MM.1S (cell line): ENCODE data around the gene A3GALT2.

Experiments
- DNase-seq: peaks from one replicate; pipeline ENCODE4 v3.0.0-alpha.2; 2015
- H2AFZ ChIP-seq: fragments of 300-600 bp; sonication (generic); 2 replicates; pipeline ENCODE4 v1.6.0; 2016; ENCODE audit warnings: antibody characterized with exemption, low read length
- H3F3A ChIP-seq: fragments of 300-600 bp; sonication (generic); 2 replicates; pipeline ENCODE4 v1.6.1; 2016; ENCODE audit warnings: mild to moderate bottlenecking, antibody characterized with exemption, low read length, moderate library complexity, mixed read lengths; ENCODE audit not compliant: insufficient read depth
- H3K27ac ChIP-seq: fragments of 300-600 bp; sonication (generic); 2 replicates; pipeline ENCODE4 v1.5.1; 2016; ENCODE audit warnings: mild to moderate bottlenecking, low read length
- H3K27me3 ChIP-seq: fragments of 300-600 bp; sonication (generic); replicated peaks from 2 replicates; pipeline ENCODE4 v1.6.0; 2016; ENCODE audit warnings: low read length; ENCODE audit not compliant: insufficient read depth
- H3K36me3 ChIP-seq: fragments of 300-600 bp; sonication (generic); replicated peaks from 2 replicates; pipeline ENCODE4 v1.6.1; 2016; ENCODE audit warnings: mild to moderate bottlenecking, low read length, mixed read lengths; ENCODE audit not compliant: insufficient read depth
- H3K4me1 ChIP-seq: fragments of 300-600 bp; sonication (generic); 2 replicates; pipeline ENCODE4 v1.6.1; 2016; ENCODE audit warnings: low read length, mixed read lengths
- H3K4me2 ChIP-seq: fragments of 300-600 bp; sonication (generic); 2 replicates; pipeline ENCODE4 v1.6.0; 2016; ENCODE audit warnings: low read depth, low read length
- H3K4me3 ChIP-seq: fragments of 300-600 bp; sonication (generic); 2 replicates; pipeline ENCODE4 v1.5.1; 2016; ENCODE audit warnings: low read length, mixed read lengths
- H3K79me2 ChIP-seq: fragments of 300-600 bp; sonication (generic); 2 replicates; pipeline ENCODE4 v1.6.1; 2016; ENCODE audit warnings: mixed run types, low read length, mixed read lengths
- H3K9ac ChIP-seq: fragments of 300-600 bp; sonication (generic); 2 replicates; pipeline ENCODE4 v1.6.1; 2016; ENCODE audit warnings: low read length, mixed read lengths
- H3K9me2 ChIP-seq: fragments of 300-600 bp; sonication (generic); replicated peaks from 2 replicates; pipeline ENCODE4 v1.6.1; 2016; ENCODE audit warnings: mild to moderate bottlenecking, low read length, mixed read lengths; ENCODE audit not compliant: insufficient read depth
- H3K9me3 ChIP-seq: fragments of 300-600 bp; sonication (generic); replicated peaks from 2 replicates; pipeline ENCODE4 v1.6.1; 2016; ENCODE audit warnings: mild to moderate bottlenecking, low read length, mixed read lengths; ENCODE audit not compliant: insufficient read depth
- H4K20me1 ChIP-seq: fragments of 300-600 bp; sonication (generic); 2 replicates; pipeline ENCODE4 v1.6.1; 2016; ENCODE audit warnings: mild to moderate bottlenecking, low read length, moderate library complexity, mixed read lengths; ENCODE audit not compliant: insufficient read depth
- CTCF ChIP-seq: fragments of 300-600 bp; sonication (generic); IDR thresholded peaks from 2 replicates; pipeline ENCODE4 v1.5.1; 2016; ENCODE audit warnings: antibody characterized with exemption, low read length, mixed read lengths
- EZH2 ChIP-seq: fragments of 300-600 bp; sonication (generic); optimal IDR thresholded peaks from 2 replicates; pipeline ENCODE3; 2017; ENCODE audit warnings: low read depth, mild to moderate bottlenecking, antibody characterized with exemption, low read length, mixed read lengths
- EZH2phosphoT487 ChIP-seq: fragments of 300-600 bp; sonication (generic); IDR thresholded peaks from 2 replicates; pipeline ENCODE4 v1.6.1; 2018; ENCODE audit warnings: antibody characterized with exemption, low read length

A3GALT2 gene

GRCh38 chr1:33257772-33258712 is 62.9 kb downstream of the A3GALT2 start:
- no peak overlapping the region for H2AFZ ChIP-seq
- H3K9me2 ChIP-seq = no peaks in the 10 kb centered on the region
- no peaks in the 10 kb centered on the region for H3F3A ChIP-seq
- no peak overlapping the region for H3K27ac ChIP-seq
- H3K4me1 ChIP-seq = no peaks in the 10 kb centered on the region
- no peak overlapping the region; the same call in 1 of the 2 replicates for H3K9ac ChIP-seq
- peak overlapping the region; percentile 53; the same call in 1 of the 2 replicates for H3K4me3 ChIP-seq
- H4K20me1 ChIP-seq = no peaks in the 10 kb centered on the region
- no peak for TF ChIP-seq CTCF
- TF ChIP-seq EZH2phosphoT487 = no peak
- no peak for TF ChIP-seq EZH2
- H3K27me3 ChIP-seq = no peaks in the 10 kb centered on the region
- H3K79me2 ChIP-seq = no peaks in the 10 kb centered on the region
- DNase-seq = no peak
- H3K4me2 ChIP-seq = peak overlapping the region; percentile 58; the same call in 1 of the 2 replicates
- no peaks in the 10 kb centered on the region for H3K36me3 ChIP-seq
- H3K9me3 ChIP-seq = no peaks in the 10 kb centered on the region

- no peak for TF ChIP-seq EZH2
- TF ChIP-seq CTCF = no peak
- TF ChIP-seq EZH2phosphoT487 = no peak
- no peak for DNase-seq
- H3K4me2 ChIP-seq = peak overlapping the region; percentile 58
Observed at GRCh38 chr1:33257207-33257771, 63.6 kb downstream of the A3GALT2 start.

More at GRCh38 chr1:33257207-33257771, 63.6 kb downstream of the A3GALT2 start:
- H3K4me3 ChIP-seq = peak overlapping the region; percentile 53
- H3F3A ChIP-seq = no peaks in the 10 kb centered on the region
- H3K36me3 ChIP-seq = no peaks in the 10 kb centered on the region
- peak overlapping the region; percentile 42 for H2AFZ ChIP-seq
- H3K79me2 ChIP-seq = no peaks in the 10 kb centered on the region
- H3K9me2 ChIP-seq = no peaks in the 10 kb centered on the region
- no peaks in the 10 kb centered on the region for H3K9me3 ChIP-seq
- H3K4me1 ChIP-seq = no peaks in the 10 kb centered on the region
- H3K27ac ChIP-seq = no peak overlapping the region; the same call in 1 of the 2 replicates
- H4K20me1 ChIP-seq = no peaks in the 10 kb centered on the region
- no peaks in the 10 kb centered on the region for H3K27me3 ChIP-seq
- H3K9ac ChIP-seq = peak overlapping the region; percentile 38; the same call in 1 of the 2 replicates
